ENCODE results near the gene CDK8. TPM values are rescaled to one million over a fixed set of nuclear protein-coding genes. Genes with fewer than 3 reads are reported as not detected.

The CDK8 gene
- total RNA-seq, 2 donors from 2014 or later: 29.4 to 33.1 TPM

DNA sequence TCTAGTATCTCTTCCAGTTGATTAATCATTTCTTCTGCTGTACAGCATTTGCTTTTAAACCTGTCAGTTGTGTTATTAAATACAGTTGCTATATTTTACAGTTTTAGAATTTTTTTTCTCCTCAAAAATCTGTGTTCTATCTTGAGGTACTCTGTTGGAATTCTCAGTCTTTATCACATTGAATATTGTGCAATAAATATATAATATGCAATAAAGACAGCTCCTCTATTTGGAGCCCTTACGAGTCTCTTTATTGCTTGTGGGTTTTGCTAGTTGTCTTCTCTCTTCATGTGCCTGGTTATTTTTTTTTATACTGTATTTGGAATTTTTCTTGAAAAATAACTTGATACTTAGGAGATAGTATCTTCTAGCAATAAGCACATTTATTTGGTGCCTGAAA, 51.7 kb downstream of the CDK8 start:
- DNase-seq: no peak
- Mint-ChIP-seq H3K4me3 (no peak overlapping the region), H3K27me3 (ENCODE audit: insufficient read depth) (no peaks in the 10 kb centered on the region), H3K9me3 (no peaks in the 10 kb centered on the region), H3K36me3 (ENCODE audit: low read depth) (no peaks in the 10 kb centered on the region), H3K4me1 (peaks cover 20% of the 10 kb centered on the region), H3K27ac (no peak overlapping the region)
- TF ChIP-seq, protein P1, sequence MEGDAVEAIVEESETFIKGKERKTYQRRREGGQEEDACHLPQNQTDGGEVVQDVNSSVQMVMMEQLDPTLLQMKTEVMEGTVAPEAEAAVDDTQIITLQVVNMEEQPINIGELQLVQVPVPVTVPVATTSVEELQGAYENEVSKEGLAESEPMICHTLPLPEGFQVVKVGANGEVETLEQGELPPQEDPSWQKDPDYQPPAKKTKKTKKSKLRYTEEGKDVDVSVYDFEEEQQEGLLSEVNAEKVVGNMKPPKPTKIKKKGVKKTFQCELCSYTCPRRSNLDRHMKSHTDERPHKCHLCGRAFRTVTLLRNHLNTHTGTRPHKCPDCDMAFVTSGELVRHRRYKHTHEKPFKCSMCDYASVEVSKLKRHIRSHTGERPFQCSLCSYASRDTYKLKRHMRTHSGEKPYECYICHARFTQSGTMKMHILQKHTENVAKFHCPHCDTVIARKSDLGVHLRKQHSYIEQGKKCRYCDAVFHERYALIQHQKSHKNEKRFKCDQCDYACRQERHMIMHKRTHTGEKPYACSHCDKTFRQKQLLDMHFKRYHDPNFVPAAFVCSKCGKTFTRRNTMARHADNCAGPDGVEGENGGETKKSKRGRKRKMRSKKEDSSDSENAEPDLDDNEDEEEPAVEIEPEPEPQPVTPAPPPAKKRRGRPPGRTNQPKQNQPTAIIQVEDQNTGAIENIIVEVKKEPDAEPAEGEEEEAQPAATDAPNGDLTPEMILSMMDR (conservative IDR thresholded peaks at IDR 0.05): no peak
- no peak overlapping the region for H3K4me3 ChIP-seq (ENCODE audit: low read length)
- no peaks in the 10 kb centered on the region for H3K4me1 ChIP-seq (ENCODE audit: control insufficient read depth, insufficient read depth, low read length)
- no peak overlapping the region for H3K27ac ChIP-seq (ENCODE audit: low read depth, low read length)
- H3K36me3 ChIP-seq (ENCODE audit: control insufficient read depth, insufficient read depth, low read length): no peaks in the 10 kb centered on the region
- no CpG with 5 or more reads among the region's 1 CpG for WGBS, 2 experiments (ENCODE audit: insufficient coverage in 1 of 2, insufficient read length in 1 of 2)
- no peaks in the 10 kb centered on the region for H3K9me3 ChIP-seq (ENCODE audit: control insufficient read depth, low read length)
- H3K27me3 ChIP-seq (ENCODE audit: control insufficient read depth, insufficient read depth, low read length, poor library complexity, severe bottlenecking): no peaks in the 10 kb centered on the region
- H3K9ac ChIP-seq (ENCODE audit: extremely low read depth, low read length, poor library complexity, severe bottlenecking): no peak overlapping the region

GRCh38 chr13:26307701-26308100, 53.8 kb downstream of the CDK8 start:
- no peak overlapping the region for H3K4me3 Mint-ChIP-seq
- WGBS, 2 experiments (ENCODE audit: insufficient coverage in 1 of 2, insufficient read length in 1 of 2): 100% methylated on average over 1 of the region's 1 CpG; no CpG with 5 or more reads in 1 of the 2 experiments
- H3K4me1 Mint-ChIP-seq: peaks cover under 1% of the 10 kb centered on the region

GRCh38 chr13:26308250-26308649, 54.3 kb downstream of the CDK8 start:
- peaks cover 5% of the 10 kb centered on the region for H3K4me1 Mint-ChIP-seq
- no peaks in the 10 kb centered on the region for H3K27me3 Mint-ChIP-seq (ENCODE audit: insufficient read depth)
- Histone ChIP-seq H3K9ac (ENCODE audit: extremely low read depth, low read length, poor library complexity, severe bottlenecking) (no peak overlapping the region), H3K36me3 (ENCODE audit: control insufficient read depth, insufficient read depth, low read length) (no peaks in the 10 kb centered on the region), H3K9me3 (ENCODE audit: control insufficient read depth, low read length) (no peaks in the 10 kb centered on the region), H3K4me1 (ENCODE audit: control insufficient read depth, insufficient read depth, low read length) (no peaks in the 10 kb centered on the region), H3K27ac (ENCODE audit: low read depth, low read length) (no peak overlapping the region), H3K27me3 (ENCODE audit: control insufficient read depth, insufficient read depth, low read length, poor library complexity, severe bottlenecking) (no peaks in the 10 kb centered on the region), H3K4me3 (ENCODE audit: low read length) (no peak overlapping the region)
- TF ChIP-seq, protein P1 (conservative IDR thresholded peaks at IDR 0.05): no peak
- H3K27ac Mint-ChIP-seq: no peak overlapping the region
- no peak for DNase-seq
- no peak overlapping the region for H3K4me3 Mint-ChIP-seq
- no peaks in the 10 kb centered on the region for H3K9me3 Mint-ChIP-seq
- H3K36me3 Mint-ChIP-seq (ENCODE audit: low read depth): peaks cover 11% of the 10 kb centered on the region

More at GRCh38 chr13:26307701-26308100, 53.8 kb downstream of the CDK8 start:
- H3K27ac ChIP-seq (ENCODE audit: low read depth, low read length): no peak overlapping the region
- no peaks in the 10 kb centered on the region for H3K36me3 ChIP-seq (ENCODE audit: control insufficient read depth, insufficient read depth, low read length)
- Mint-ChIP-seq H3K9me3 (no peaks in the 10 kb centered on the region), H3K27ac (no peak overlapping the region), H3K27me3 (ENCODE audit: insufficient read depth) (no peaks in the 10 kb centered on the region), H3K36me3 (ENCODE audit: low read depth) (peaks cover 11% of the 10 kb centered on the region)
- H3K9ac ChIP-seq (ENCODE audit: extremely low read depth, low read length, poor library complexity, severe bottlenecking): no peak overlapping the region
- TF ChIP-seq, protein P1 (conservative IDR thresholded peaks at IDR 0.05): no peak
- no peak for DNase-seq
- no peaks in the 10 kb centered on the region for H3K4me1 ChIP-seq (ENCODE audit: control insufficient read depth, insufficient read depth, low read length)
- H3K9me3 ChIP-seq (ENCODE audit: control insufficient read depth, low read length): no peaks in the 10 kb centered on the region
- no peak overlapping the region for H3K4me3 ChIP-seq (ENCODE audit: low read length)
- H3K27me3 ChIP-seq (ENCODE audit: control insufficient read depth, insufficient read depth, low read length, poor library complexity, severe bottlenecking): no peaks in the 10 kb centered on the region

Data from endodermal cell (in vitro differentiated cells).